ENCODE data around the gene PEX7.

DNA sequence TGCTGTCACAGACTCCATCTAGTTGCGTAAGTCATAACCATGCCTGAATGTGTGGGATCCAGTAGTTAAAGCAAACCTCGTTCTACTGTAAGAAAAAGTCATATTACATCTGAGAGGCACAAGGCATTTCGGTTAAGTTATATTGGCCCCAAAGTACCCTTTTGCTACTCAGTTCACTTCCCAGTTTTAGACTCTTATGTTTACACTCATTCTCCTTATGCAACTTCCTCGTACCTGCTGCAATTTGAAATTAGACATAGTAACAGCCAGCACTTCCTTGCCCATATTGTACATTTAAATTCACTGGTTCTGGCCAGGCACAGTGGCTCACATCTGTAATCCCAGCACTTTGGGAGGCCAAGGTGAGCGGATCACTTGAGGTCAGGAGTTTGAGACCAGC is 37.0 kb downstream of the PEX7 start:
- TF ChIP-seq, protein P1, sequence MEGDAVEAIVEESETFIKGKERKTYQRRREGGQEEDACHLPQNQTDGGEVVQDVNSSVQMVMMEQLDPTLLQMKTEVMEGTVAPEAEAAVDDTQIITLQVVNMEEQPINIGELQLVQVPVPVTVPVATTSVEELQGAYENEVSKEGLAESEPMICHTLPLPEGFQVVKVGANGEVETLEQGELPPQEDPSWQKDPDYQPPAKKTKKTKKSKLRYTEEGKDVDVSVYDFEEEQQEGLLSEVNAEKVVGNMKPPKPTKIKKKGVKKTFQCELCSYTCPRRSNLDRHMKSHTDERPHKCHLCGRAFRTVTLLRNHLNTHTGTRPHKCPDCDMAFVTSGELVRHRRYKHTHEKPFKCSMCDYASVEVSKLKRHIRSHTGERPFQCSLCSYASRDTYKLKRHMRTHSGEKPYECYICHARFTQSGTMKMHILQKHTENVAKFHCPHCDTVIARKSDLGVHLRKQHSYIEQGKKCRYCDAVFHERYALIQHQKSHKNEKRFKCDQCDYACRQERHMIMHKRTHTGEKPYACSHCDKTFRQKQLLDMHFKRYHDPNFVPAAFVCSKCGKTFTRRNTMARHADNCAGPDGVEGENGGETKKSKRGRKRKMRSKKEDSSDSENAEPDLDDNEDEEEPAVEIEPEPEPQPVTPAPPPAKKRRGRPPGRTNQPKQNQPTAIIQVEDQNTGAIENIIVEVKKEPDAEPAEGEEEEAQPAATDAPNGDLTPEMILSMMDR (IDR thresholded peaks at IDR 0.05 in 2 of 3, conservative IDR thresholded peaks at IDR 0.05 in 1 of 3; ENCODE audit: borderline replicate concordance in 1 of 3, insufficient read depth in 1 of 3, low read depth in 2 of 3, low read length in 2 of 3): no peak
- TF ChIP-seq, protein P2, sequence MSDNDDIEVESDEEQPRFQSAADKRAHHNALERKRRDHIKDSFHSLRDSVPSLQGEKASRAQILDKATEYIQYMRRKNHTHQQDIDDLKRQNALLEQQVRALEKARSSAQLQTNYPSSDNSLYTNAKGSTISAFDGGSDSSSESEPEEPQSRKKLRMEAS (IDR thresholded peaks at IDR 0.05): no peak
- TF ChIP-seq YY1 (IDR thresholded peaks at IDR 0.05; ENCODE audit: extremely low read depth, insufficient replicate concordance, low read depth, low read length) (no peak), SIN3A (IDR thresholded peaks at IDR 0.05; ENCODE audit: low read depth) (no peak), RAD21 (IDR thresholded peaks at IDR 0.05; ENCODE audit: low read depth) (no peak), POLR2A (IDR thresholded peaks at IDR 0.05; ENCODE audit: borderline replicate concordance, extremely low read depth, insufficient read depth, insufficient read length) (no peak), ZFX (IDR thresholded peaks at IDR 0.05) (no peak), SRF (IDR thresholded peaks at IDR 0.05; ENCODE audit: low read depth) (no peak), EGR1 (IDR thresholded peaks at IDR 0.05; ENCODE audit: low read depth) (no peak)

Measured in HCT116 (cell line).